Endothelial cell of umbilical vein (primary cell): Measurements from ENCODE around the gene C1QL2. TPM values are rescaled to one million over a fixed set of nuclear protein-coding genes. Genes with fewer than 3 reads are reported as not detected.

Experiments used
- BruUV-seq: library from RNA; stranded (reverse); fragments of 400-500 nt; replicated peaks from 2 replicates; lab custom pipeline; 2021; lab: Mats Ljungman, UMichigan
- CTCF ChIA-PET: fragments of 300-600, 350-600 bp; sonication (Branson Sonifier 250); formaldehyde crosslinking; loops from one replicate; lab custom pipeline; 2021; ENCODE audit warnings: antibody characterized with exemption, inconsistent platforms; lab: Charles Lee
- POLR2A ChIA-PET: fragments of 300-600, 350-600 bp; sonication (Branson Sonifier 250); formaldehyde crosslinking; loops from one replicate; lab custom pipeline; 2021; ENCODE audit warnings: antibody characterized with exemption, inconsistent platforms; lab: Charles Lee
- DNase-seq: peaks from one replicate; pipeline ENCODE4 v3.0.0-alpha.2; 2011; ENCODE audit warnings: low read depth, low spot score
- FAIRE-seq: peaks from 2 replicates; lab custom pipeline; 2011; peaks lifted over from hg19 to GRCh38; lab: Jason Lieb, UNC
- H2AFZ ChIP-seq: 2 replicates; pipeline ENCODE4 v1.6.0; 2012; ENCODE audit warnings: low read depth, low read length, control low read depth, inconsistent platforms
- H3K27ac ChIP-seq: 2 replicates; pipeline ENCODE4 v1.5.1; 2011; ENCODE audit warnings: low read depth, mild to moderate bottlenecking, control low read depth, low read length, moderate library complexity; ENCODE audit not compliant: insufficient read depth
- H3K27me3 ChIP-seq, 2 experiments: 2 replicates each; pipeline versions ENCODE4 v1.6.0 to v1.6.1; 2011; ENCODE audit warnings: low read length in 2 of 2, mixed read lengths in 1 of 2; ENCODE audit not compliant: control insufficient read depth in 2 of 2, insufficient read depth in 2 of 2
- H3K36me3 ChIP-seq, 2 experiments: 2 replicates in 1 of 2; 3 replicates in 1 of 2; pipeline ENCODE4 v1.5.1; 2011; ENCODE audit warnings: low read length in 2 of 2, mild to moderate bottlenecking in 1 of 2, moderate library complexity in 1 of 2; ENCODE audit not compliant: control insufficient read depth in 2 of 2, insufficient read depth in 2 of 2; ENCODE audit errors: extremely low read depth in 1 of 2
- H3K4me1 ChIP-seq: 3 replicates; pipeline ENCODE4 v1.5.1; 2011; ENCODE audit warnings: mild to moderate bottlenecking, low read length; ENCODE audit not compliant: control insufficient read depth, insufficient read depth; ENCODE audit errors: extremely low read depth
- H3K4me2 ChIP-seq: 2 replicates; pipeline ENCODE4 v1.6.1; 2011; ENCODE audit warnings: low read length, control low read depth, mixed read lengths; ENCODE audit not compliant: insufficient read depth
- H3K4me3 ChIP-seq, 3 experiments: fragments of 200-600 bp in 1 of 3; sonication (generic), shearing (Covaris generic) in 1 of 3; replicated peaks in 1 of 3; 2 replicates each; pipeline ENCODE4 v1.5.1; 2011 to 2016; ENCODE audit warnings: control low read depth in 3 of 3, low read length in 3 of 3, mild to moderate bottlenecking in 2 of 3, inconsistent platforms in 1 of 3, low read depth in 1 of 3, moderate library complexity in 1 of 3; ENCODE audit not compliant: insufficient read depth in 1 of 3
- H3K79me2 ChIP-seq: 2 replicates; pipeline ENCODE4 v1.6.0; 2012; ENCODE audit warnings: low read length, inconsistent platforms; ENCODE audit not compliant: control insufficient read depth, insufficient read depth
- H3K9ac ChIP-seq: replicated peaks from 2 replicates; pipeline ENCODE3; 2011; ENCODE audit warnings: low read length, control low read depth; ENCODE audit not compliant: insufficient read depth; ENCODE audit errors: extremely low read depth
- H3K9me1 ChIP-seq: replicated peaks from 3 replicates; pipeline ENCODE4 v1.6.0; 2011; ENCODE audit warnings: mild to moderate bottlenecking, low read length; ENCODE audit not compliant: control insufficient read depth, insufficient read depth; ENCODE audit errors: extremely low read depth
- H3K9me3 ChIP-seq: replicated peaks from 2 replicates; pipeline ENCODE4 v1.5.1; 2012; ENCODE audit warnings: low read length, inconsistent platforms; ENCODE audit not compliant: control insufficient read depth, insufficient read depth
- H4K20me1 ChIP-seq: replicated peaks from 2 replicates; pipeline ENCODE3; 2011; ENCODE audit warnings: mild to moderate bottlenecking, low read length; ENCODE audit not compliant: control insufficient read depth, insufficient read depth; ENCODE audit errors: extremely low read depth
- EZH2 ChIP-seq: IDR thresholded peaks from 2 replicates; pipeline ENCODE4 v1.6.1; 2012; ENCODE audit warnings: borderline replicate concordance, low read depth, mild to moderate bottlenecking, moderate library complexity, low read length, inconsistent platforms; ENCODE audit not compliant: severe bottlenecking
- FOS ChIP-seq: IDR thresholded peaks from 2 replicates; pipeline ENCODE4 v1.6.1; 2011; ENCODE audit warnings: mild to moderate bottlenecking, low read length, moderate library complexity, borderline replicate concordance; ENCODE audit not compliant: insufficient read depth
- GATA2 ChIP-seq: IDR thresholded peaks from 2 replicates; pipeline ENCODE4 v1.7.0; 2011; ENCODE audit warnings: low read depth, mild to moderate bottlenecking, moderate library complexity, mixed read lengths, low read length; ENCODE audit not compliant: insufficient read length, insufficient read depth
- JUN ChIP-seq: IDR thresholded peaks from 2 replicates; pipeline ENCODE4 v1.6.1; 2011; ENCODE audit warnings: borderline replicate concordance, low read depth; ENCODE audit not compliant: insufficient read length, insufficient read depth
- MYC ChIP-seq: IDR thresholded peaks from one replicate; pipeline ENCODE4 v1.6.1; 2011; ENCODE audit warnings: mild to moderate bottlenecking, low read depth, low read length
- POLR2A ChIP-seq: IDR thresholded peaks from 2 replicates; pipeline ENCODE4 v1.6.1; 2012; ENCODE audit warnings: low read depth, mild to moderate bottlenecking, control low read depth, low read length
- POLR2AphosphoS5 ChIP-seq: IDR thresholded peaks from 2 replicates; pipeline ENCODE4 v1.6.1; 2012; ENCODE audit warnings: low read depth, mild to moderate bottlenecking, control low read depth, low read length, moderate library complexity; ENCODE audit not compliant: insufficient read depth
- dilution Hi-C: fragments of 300-500 bp; cut with MboI; formaldehyde crosslinking; loops from one replicate; pipeline ENCODE4 v1.15.0; 2019; ENCODE audit warnings: low sequenced_read_pairs; ENCODE audit not compliant: extremely low pct_ligation_motif_present
- intact Hi-C: fragments of 100-400 bp; cut with micrococcal nuclease; formaldehyde crosslinking; loops from one replicate; pipeline ENCODE4 v1.10.0; 2022
- polyA plus RNA-seq, 4 experiments: library from polyadenylated mRNA; depleted of rRNA in 3 of 4; stranded (reverse) in 3 of 4; unstranded in 1 of 4; fragments of >200 nt; gene quantifications; 2 replicates each; pipeline versions ENCODE4 v1.2.1 to v1.2.3, GENCODE V29; 2011 to 2012; ENCODE audit warnings: missing spikeins in 1 of 4
- total RNA-seq: library from RNA; stranded (reverse); gene quantifications from 2 replicates; pipeline ENCODE4 v1.2.3, GENCODE V29; 2021
- TF ChIP-seq, protein P1 (sequence below): IDR thresholded peaks from 2 replicates; pipeline ENCODE4 v1.6.1; 2011; ENCODE audit not compliant: insufficient read depth, insufficient read length
- TF ChIP-seq, protein P2 (sequence below), 2 donors: IDR thresholded peaks; 1 replicate in 1 of 2; 2 replicates in 1 of 2; pipeline ENCODE4 v1.5.1; 2011; ENCODE audit warnings: low read length in 2 of 2, mild to moderate bottlenecking in 2 of 2, moderate library complexity in 2 of 2, control low read depth in 1 of 2, inconsistent platforms in 1 of 2, low read depth in 1 of 2; ENCODE audit not compliant: insufficient read depth in 1 of 2; ENCODE audit errors: extremely low read depth in 1 of 2

The C1QL2 gene
- total and polyA plus RNA-seq, 2 donors (not counting 3 experiments of a cell fraction or from before 2014, with no cell fraction given) = not detected

DNA sequence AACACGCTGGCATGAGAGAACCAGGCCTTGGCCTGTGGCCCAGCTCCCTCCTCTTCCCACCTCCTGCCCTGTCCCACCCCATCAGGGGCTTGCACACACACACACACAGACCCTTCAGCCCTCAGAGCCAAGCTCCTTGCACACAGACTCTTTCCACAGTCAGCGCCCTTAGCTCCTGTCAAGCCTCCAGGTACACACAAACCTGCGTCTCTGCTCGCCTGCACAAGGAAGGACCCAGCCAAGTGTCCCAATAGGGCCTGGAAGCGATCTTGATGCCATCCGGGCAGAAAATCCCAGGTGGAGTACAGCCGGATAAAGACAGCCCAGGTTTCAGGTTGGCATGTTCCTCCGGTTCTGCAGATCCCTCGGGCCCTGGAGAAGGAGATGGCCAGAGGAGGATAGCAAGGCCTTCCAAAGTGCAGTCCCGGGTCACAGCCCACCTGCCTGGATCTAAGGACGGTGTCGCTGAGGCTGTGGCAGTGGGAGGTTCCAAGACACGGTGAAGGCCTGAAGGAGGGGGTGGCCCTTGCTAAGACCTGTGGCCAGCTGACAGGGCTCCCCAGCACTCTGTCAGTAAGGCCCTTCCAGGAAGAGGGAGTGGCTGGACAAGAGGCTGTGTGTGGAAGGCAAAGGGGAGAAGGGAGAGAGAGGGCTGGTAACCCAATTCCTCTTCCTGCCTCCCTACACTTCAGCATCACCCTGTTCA, 46.6 kb upstream of the C1QL2 start:
- no peak overlapping the region for H3K27ac ChIP-seq
- intact Hi-C loops (no loop called here), dilution Hi-C loops (no loop called here)
- no peak overlapping the region for H2AFZ ChIP-seq
- H3K9me3 ChIP-seq = no peaks in the 10 kb centered on the region
- no peaks in the 10 kb centered on the region for H3K9me1 ChIP-seq
- H4K20me1 ChIP-seq = no peaks in the 10 kb centered on the region
- no peak overlapping the region for H3K4me2 ChIP-seq
- ChIA-PET CTCF (no interaction called here), POLR2A (no interaction called here)
- H3K79me2 ChIP-seq = no peaks in the 10 kb centered on the region
- no TSS peak for BruUV-seq
- DNase-seq (no peak), FAIRE-seq (no peak)
- H3K9ac ChIP-seq = no peak overlapping the region
- TF ChIP-seq FOS = no peak
- no peak for TF ChIP-seq GATA2
- TF ChIP-seq EZH2 = no peak
- no peak for TF ChIP-seq POLR2A
- TF ChIP-seq MYC = no peak
- TF ChIP-seq, protein P1, sequence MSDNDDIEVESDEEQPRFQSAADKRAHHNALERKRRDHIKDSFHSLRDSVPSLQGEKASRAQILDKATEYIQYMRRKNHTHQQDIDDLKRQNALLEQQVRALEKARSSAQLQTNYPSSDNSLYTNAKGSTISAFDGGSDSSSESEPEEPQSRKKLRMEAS = no peak
- TF ChIP-seq JUN = no peak
- TF ChIP-seq, protein P2, sequence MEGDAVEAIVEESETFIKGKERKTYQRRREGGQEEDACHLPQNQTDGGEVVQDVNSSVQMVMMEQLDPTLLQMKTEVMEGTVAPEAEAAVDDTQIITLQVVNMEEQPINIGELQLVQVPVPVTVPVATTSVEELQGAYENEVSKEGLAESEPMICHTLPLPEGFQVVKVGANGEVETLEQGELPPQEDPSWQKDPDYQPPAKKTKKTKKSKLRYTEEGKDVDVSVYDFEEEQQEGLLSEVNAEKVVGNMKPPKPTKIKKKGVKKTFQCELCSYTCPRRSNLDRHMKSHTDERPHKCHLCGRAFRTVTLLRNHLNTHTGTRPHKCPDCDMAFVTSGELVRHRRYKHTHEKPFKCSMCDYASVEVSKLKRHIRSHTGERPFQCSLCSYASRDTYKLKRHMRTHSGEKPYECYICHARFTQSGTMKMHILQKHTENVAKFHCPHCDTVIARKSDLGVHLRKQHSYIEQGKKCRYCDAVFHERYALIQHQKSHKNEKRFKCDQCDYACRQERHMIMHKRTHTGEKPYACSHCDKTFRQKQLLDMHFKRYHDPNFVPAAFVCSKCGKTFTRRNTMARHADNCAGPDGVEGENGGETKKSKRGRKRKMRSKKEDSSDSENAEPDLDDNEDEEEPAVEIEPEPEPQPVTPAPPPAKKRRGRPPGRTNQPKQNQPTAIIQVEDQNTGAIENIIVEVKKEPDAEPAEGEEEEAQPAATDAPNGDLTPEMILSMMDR (IDR thresholded peaks at IDR 0.05; ENCODE audit: extremely low read depth in 1 of 2, insufficient read depth in 1 of 2, low read depth in 1 of 2, low read length in 2 of 2) = no peak
- TF ChIP-seq POLR2AphosphoS5 = no peak
- no peak overlapping the region for H3K4me3 ChIP-seq
- no peaks in the 10 kb centered on the region for H3K36me3 ChIP-seq
- no peaks in the 10 kb centered on the region for H3K4me1 ChIP-seq
- H3K27me3 ChIP-seq = peaks cover 0 to 2% of the 10 kb centered on the region in 2 experiments
